Esophagus squamous epithelium (tissue), 5 donors: Measurements from ENCODE around the gene RGL1. TPM values are rescaled to one million over a fixed set of nuclear protein-coding genes. Genes with fewer than 3 reads are reported as not detected.

Experiments
- DNase-seq: peaks from one replicate; lab custom pipeline; 2025; lab: John Stamatoyannopoulos, UW
- H3K27ac ChIP-seq, 4 donors: fragments of 200-600 bp; sonication (generic); one replicate each; pipeline ENCODE4 v1.5.1; 2016 to 2019; ENCODE audit warnings: mild to moderate bottlenecking in 1 of 4
- H3K27me3 ChIP-seq, 4 donors: fragments of 200-600 bp; sonication (generic); 1 replicate in 3 of 4; 2 replicates in 1 of 4; pipeline versions ENCODE4 v1.5.1 to v1.6.0; 2017 to 2021; ENCODE audit warnings: antibody characterized with exemption in 1 of 4
- H3K36me3 ChIP-seq, 3 donors: fragments of 200-600 bp; sonication (generic); one replicate each; pipeline ENCODE4 v1.5.1; 2016 to 2019
- H3K4me1 ChIP-seq, 3 donors: fragments of 200-600 bp; sonication (generic); one replicate each; pipeline ENCODE4 v1.5.1; 2017 to 2019
- H3K4me3 ChIP-seq, 4 donors: fragments of 200-600 bp; sonication (generic); 1 replicate in 3 of 4; 2 replicates in 1 of 4; pipeline ENCODE4 v1.5.1; 2016 to 2019; ENCODE audit warnings: mild to moderate bottlenecking in 2 of 4, moderate library complexity in 1 of 4
- H3K9me3 ChIP-seq, 3 donors: fragments of 200-600 bp; sonication (generic); one replicate each; pipeline ENCODE4 v1.5.1; 2016 to 2019
- CTCF ChIP-seq, 6 experiments: fragments of 450-650 bp in 4 of 6; fragments of 200-600 bp in 2 of 6; sonication (generic) in 2 of 6; IDR thresholded peaks; one replicate each; pipeline ENCODE4 v1.5.1; 2016 to 2019; ENCODE audit warnings: antibody characterized with exemption in 6 of 6, mild to moderate bottlenecking in 4 of 6, moderate library complexity in 4 of 6
- POLR2A ChIP-seq, 4 donors: fragments of 450-650 bp; IDR thresholded peaks; one replicate each; pipeline ENCODE4 v1.6.1; 2017; ENCODE audit warnings: antibody characterized with exemption in 4 of 4, mild to moderate bottlenecking in 4 of 4, moderate library complexity in 3 of 4
- WGBS, 2 donors: methylation state at CpG; one replicate each; pipeline ENCODE4 v1.1.5; 2018; 5-methylcytosine and 5-hydroxymethylcytosine counted together
- intact Hi-C: fragments of 100-400 bp; cut with DNase I; formaldehyde crosslinking; loops from one replicate; pipeline ENCODE4 v1.15.0; 2022
- total RNA-seq, 4 donors: library from RNA; depleted of rRNA; stranded (reverse); fragments of >200 nt; gene quantifications; one replicate each; pipeline ENCODE4 v1.1.0, GENCODE V29; 2016
- donor health status: DM: yes; HTN: yes; CAD: no.

Gene RGL1
- total RNA-seq, 4 donors from 2014 or later: 2.3 to 16.0 (median 5.7) TPM

- intact Hi-C loops: no loop called here
- Histone ChIP-seq H3K27me3 (no peaks in the 10 kb centered on the region), H3K4me1 (peaks cover 4 to 27% (median 11%) of the 10 kb centered on the region in 3 donors), H3K4me3 (no peak overlapping the region), H3K36me3 (peaks cover 0 to 74% (median 0%) of the 10 kb centered on the region in 3 donors), H3K9me3 (no peaks in the 10 kb centered on the region), H3K27ac (peak overlapping the region in 2 of 4 donors; percentile 17 to 30)
- DNase-seq: no peak
- TF ChIP-seq CTCF (IDR thresholded peaks at IDR 0.05): no peak
- TF ChIP-seq POLR2A (IDR thresholded peaks at IDR 0.05): no peak
- WGBS, 2 donors: 91 to 97% methylated on average over 3 of the region's 3 CpGs
These were observed 108.7 kb downstream of the RGL1 start for GRCh38 chr1:183913567-183913993.

- DNase-seq: no peak
- Histone ChIP-seq H3K27ac (peak overlapping the region in 1 of 4 donors; percentile 30), H3K4me3 (no peak overlapping the region), H3K9me3 (no peaks in the 10 kb centered on the region), H3K27me3 (no peaks in the 10 kb centered on the region), H3K36me3 (peaks cover 0 to 69% (median 0%) of the 10 kb centered on the region in 3 donors), H3K4me1 (peaks cover 4 to 27% (median 11%) of the 10 kb centered on the region in 3 donors)
- TF ChIP-seq POLR2A (IDR thresholded peaks at IDR 0.05): no peak
- TF ChIP-seq CTCF (IDR thresholded peaks at IDR 0.05): no peak
- intact Hi-C loops: no loop called here
- WGBS, 2 donors: 41 to 69% methylated on average over 3 of the region's 3 CpGs
These were observed 109.4 kb downstream of the RGL1 start for GRCh38 chr1:183914276-183914675.

GRCh38 chr1:183914891-183915290 lies 110.0 kb downstream of the RGL1 start:
- no peak for DNase-seq
- no peak overlapping the region for H3K27ac ChIP-seq
- intact Hi-C loops: no loop called here
- H3K36me3 ChIP-seq: peaks cover 0 to 67% (median 0%) of the 10 kb centered on the region in 3 donors
- H3K4me3 ChIP-seq: no peak overlapping the region
- TF ChIP-seq CTCF (IDR thresholded peaks at IDR 0.05) (no peak), POLR2A (IDR thresholded peaks at IDR 0.05) (no peak)
- peaks cover 4 to 27% (median 11%) of the 10 kb centered on the region in 3 donors for H3K4me1 ChIP-seq
- H3K27me3 ChIP-seq: no peaks in the 10 kb centered on the region
- no peaks in the 10 kb centered on the region for H3K9me3 ChIP-seq

- 13 to 17% methylated on average over 9 to 10 of the region's 10 CpGs for WGBS, 2 donors
- intact Hi-C loops: loop anchor here (2.0 kb wide), 1 partner anchor 261 kb away; no protein-coding TSS in a partner anchor
- H3K27ac ChIP-seq: peak overlapping the region in 3 of 4 donors; percentile 24 to 67 (median 49)
- H3K4me3 ChIP-seq: no peak overlapping the region
- no peaks in the 10 kb centered on the region for H3K27me3 ChIP-seq
- peaks cover 0 to 70% (median 0%) of the 10 kb centered on the region in 3 donors for H3K36me3 ChIP-seq
- H3K4me1 ChIP-seq: peaks cover 4 to 27% (median 11%) of the 10 kb centered on the region in 3 donors
- TF ChIP-seq POLR2A (IDR thresholded peaks at IDR 0.05): no peak
- peak; percentile 63 to 93 (median 88) for TF ChIP-seq CTCF (IDR thresholded peaks at IDR 0.05)
- DNase-seq: peak; percentile 18
- H3K9me3 ChIP-seq: no peaks in the 10 kb centered on the region
These were observed 110.9 kb downstream of the RGL1 start for GRCh38 chr1:183915625-183916510.

- Histone ChIP-seq H3K27ac (peak overlapping the region in 1 of 4 donors; percentile 24), H3K4me1 (peaks cover 4 to 27% (median 11%) of the 10 kb centered on the region in 3 donors), H3K4me3 (no peak overlapping the region), H3K27me3 (no peaks in the 10 kb centered on the region), H3K36me3 (peaks cover 0 to 67% (median 0%) of the 10 kb centered on the region in 3 donors), H3K9me3 (no peaks in the 10 kb centered on the region)
- 93 to 95% methylated on average over 8 of the region's 8 CpGs for WGBS, 2 donors
- no peak for DNase-seq
- intact Hi-C loops: loop anchor here (2.0 kb wide), 1 partner anchor 262 kb away; no protein-coding TSS in a partner anchor
- TF ChIP-seq CTCF (IDR thresholded peaks at IDR 0.05): no peak
- TF ChIP-seq POLR2A (IDR thresholded peaks at IDR 0.05): no peak
These were observed 111.7 kb downstream of the RGL1 start for GRCh38 chr1:183916574-183916973.
